Uterus (tissue), 4 donors: ENCODE results near the gene BMS1. TPM values are rescaled to one million over a fixed set of nuclear protein-coding genes. Genes with fewer than 3 reads are reported as not detected.
"Not testable (repeated sequence)": the region's sequence is repeated elsewhere in the genome, so short reads cannot be mapped to it uniquely, and the experiment has no call there.

Experiments
- DNase-seq, 2 donors: peaks; one replicate each; pipeline ENCODE4 v3.0.0-alpha.2; 2019 to 2020
- H3K27ac ChIP-seq, 2 donors: fragments of 200-600 bp; sonication (generic); 1 replicate in 1 of 2; 2 replicates in 1 of 2; pipeline ENCODE4 v1.5.1; 2016 to 2018
- H3K27me3 ChIP-seq, 2 donors: fragments of 200-600 bp; sonication (generic); one replicate each; pipeline ENCODE4 v1.5.1; 2018 to 2019; ENCODE audit warnings: control low read depth in 1 of 2
- H3K36me3 ChIP-seq, 2 donors: fragments of 200-600 bp; sonication (generic); one replicate each; pipeline ENCODE4 v1.5.1; 2019; ENCODE audit warnings: control low read depth in 1 of 2
- H3K4me1 ChIP-seq, 2 donors: fragments of 200-600 bp; sonication (generic); one replicate each; pipeline ENCODE4 v1.5.1; 2018 to 2019; ENCODE audit warnings: control low read depth in 1 of 2
- H3K4me3 ChIP-seq, 2 donors: fragments of 200-600 bp; sonication (generic); 1 replicate in 1 of 2; 2 replicates in 1 of 2; pipeline ENCODE4 v1.5.1; 2018 to 2019; ENCODE audit warnings: mild to moderate bottlenecking in 1 of 2
- H3K9me3 ChIP-seq, 2 donors: fragments of 200-600 bp; sonication (generic); one replicate each; pipeline ENCODE4 v1.5.1; 2019; ENCODE audit warnings: control low read depth in 1 of 2
- CTCF ChIP-seq, 4 experiments: fragments of 200-600 bp in 2 of 4; fragments of 450-650 bp in 2 of 4; sonication (generic) in 2 of 4; IDR thresholded peaks; one replicate each; pipeline ENCODE4 v1.5.1; 2016 to 2019; ENCODE audit warnings: antibody characterized with exemption in 4 of 4, mild to moderate bottlenecking in 2 of 4, moderate library complexity in 1 of 4
- POLR2A ChIP-seq, 2 donors: fragments of 450-650 bp; IDR thresholded peaks; one replicate each; pipeline ENCODE4 v1.6.1; 2016; ENCODE audit warnings: antibody characterized with exemption in 2 of 2, mild to moderate bottlenecking in 1 of 2, moderate library complexity in 1 of 2
- intact Hi-C: fragments of 100-400 bp; cut with DNase I; formaldehyde crosslinking; loops from one replicate; pipeline ENCODE4 v1.15.1; 2023; ENCODE audit warnings: low total_unique reads
- total RNA-seq, 4 donors: library from RNA; depleted of rRNA in 3 of 4; stranded (reverse); fragments of >200 nt in 3 of 4; gene quantifications; one replicate each; pipeline versions ENCODE4 v1.1.0 to v1.2.4, GENCODE V29; 2014 to 2023
- donor health status: DM: yes; HTN: yes; CAD: no.

BMS1 gene
- total RNA-seq, 4 donors from 2014 or later, result 8.5 to 29.3 (median 13.2) TPM

- DNase-seq, result no peak
- H3K4me1 ChIP-seq, result no peaks in the 10 kb centered on the region
- H3K27me3 ChIP-seq, result no peaks in the 10 kb centered on the region
- H3K9me3 ChIP-seq, result no peaks in the 10 kb centered on the region
- H3K36me3 ChIP-seq, result no peaks in the 10 kb centered on the region
- intact Hi-C loops, result no loop called here
- no peak overlapping the region for H3K27ac ChIP-seq
- TF ChIP-seq POLR2A (IDR thresholded peaks at IDR 0.05) (no peak), CTCF (IDR thresholded peaks at IDR 0.05) (no peak)
- no peak overlapping the region for H3K4me3 ChIP-seq
These were observed 44.6 kb downstream of the BMS1 start for GRCh38 chr10:42827201-42827600.

- H3K4me3 ChIP-seq, DNase-seq, H3K27me3 ChIP-seq, intact Hi-C loops, H3K27ac ChIP-seq, H3K9me3 ChIP-seq, H3K36me3 ChIP-seq, H3K4me1 ChIP-seq: not testable (repeated sequence)
These were observed 45.8 kb downstream of the BMS1 start for GRCh38 chr10:42828391-42828790.

GRCh38 chr10:42830237-42830636 is 47.6 kb downstream of the BMS1 start:
- Histone ChIP-seq H3K27me3 (no peaks in the 10 kb centered on the region), H3K9me3 (no peaks in the 10 kb centered on the region), H3K4me3 (no peak overlapping the region), H3K36me3 (no peaks in the 10 kb centered on the region), H3K4me1 (no peaks in the 10 kb centered on the region), H3K27ac (no peak overlapping the region)
- intact Hi-C loops, result no loop called here
- DNase-seq, result no peak
- TF ChIP-seq CTCF (IDR thresholded peaks at IDR 0.05) (no peak), POLR2A (IDR thresholded peaks at IDR 0.05) (no peak)

- Histone ChIP-seq H3K4me1 (no peaks in the 10 kb centered on the region), H3K36me3 (no peaks in the 10 kb centered on the region), H3K4me3 (no peak overlapping the region), H3K27me3 (peaks cover 0 to 3% of the 10 kb centered on the region in 2 donors), H3K9me3 (no peaks in the 10 kb centered on the region), H3K27ac (no peak overlapping the region)
- TF ChIP-seq CTCF (IDR thresholded peaks at IDR 0.05) (no peak), POLR2A (IDR thresholded peaks at IDR 0.05) (no peak)
- DNase-seq, result no peak
- intact Hi-C loops, result no loop called here
These were observed 53.5 kb downstream of the BMS1 start for GRCh38 chr10:42836096-42836495.

GRCh38 chr10:42836771-42837468 is 54.3 kb downstream of the BMS1 start:
- H3K4me3 ChIP-seq, result no peak overlapping the region
- intact Hi-C loops, result no loop called here
- TF ChIP-seq CTCF (IDR thresholded peaks at IDR 0.05) (no peak), POLR2A (IDR thresholded peaks at IDR 0.05) (no peak)

GRCh38 chr10:42844810-42845209 is 62.2 kb downstream of the BMS1 start:
- H3K27me3 ChIP-seq, intact Hi-C loops, H3K4me3 ChIP-seq, H3K9me3 ChIP-seq, DNase-seq, H3K36me3 ChIP-seq, H3K4me1 ChIP-seq, H3K27ac ChIP-seq: not testable (repeated sequence)

More at GRCh38 chr10:42836771-42837468, 54.3 kb downstream of the BMS1 start:
- no peak for DNase-seq
- Histone ChIP-seq H3K27me3 (peaks cover 0 to 3% of the 10 kb centered on the region in 2 donors), H3K27ac (no peak overlapping the region), H3K9me3 (no peaks in the 10 kb centered on the region), H3K4me1 (no peaks in the 10 kb centered on the region), H3K36me3 (no peaks in the 10 kb centered on the region)

GRCh38 chr10:42847261-42847660 is 64.7 kb downstream of the BMS1 start:
- H3K27ac ChIP-seq, H3K36me3 ChIP-seq, intact Hi-C loops, DNase-seq, H3K27me3 ChIP-seq, H3K4me3 ChIP-seq, H3K4me1 ChIP-seq, H3K9me3 ChIP-seq: not testable (repeated sequence)
